Adipocyte (in vitro differentiated cells): ENCODE results near the gene TBC1D2B.

Experiments used
- DNase-seq: peaks from one replicate; pipeline ENCODE4 v3.0.0-alpha.2; 2015; ENCODE audit warnings: low read depth
- H3K27me3 ChIP-seq: replicated peaks from 2 replicates; pipeline ENCODE4 v1.7.0; 2013; ENCODE audit warnings: mild to moderate bottlenecking, low read length, moderate library complexity; ENCODE audit not compliant: control insufficient read depth, insufficient read depth
- H3K36me3 ChIP-seq: 2 replicates; pipeline ENCODE4 v1.7.0; 2013; ENCODE audit warnings: low read length, mild to moderate bottlenecking, moderate library complexity; ENCODE audit not compliant: control insufficient read depth, insufficient read depth, severe bottlenecking
- H3K4me1 ChIP-seq: 2 replicates; pipeline ENCODE4 v1.7.0; 2013; ENCODE audit warnings: mild to moderate bottlenecking, low read length, moderate library complexity; ENCODE audit not compliant: control insufficient read depth, insufficient read depth
- H3K4me3 ChIP-seq: 2 replicates; pipeline ENCODE4 v1.7.0; 2013; ENCODE audit warnings: mild to moderate bottlenecking, low read length, moderate library complexity
- H3K9ac ChIP-seq: 2 replicates; pipeline ENCODE4 v1.7.0; 2013; ENCODE audit warnings: mild to moderate bottlenecking, low read length, moderate library complexity
- H3K9me3 ChIP-seq: 2 replicates; pipeline ENCODE4 v1.7.0; 2013; ENCODE audit warnings: mild to moderate bottlenecking, low read length, moderate library complexity; ENCODE audit not compliant: control insufficient read depth

Gene TBC1D2B

GRCh38 chr15:78105476-78106241 lies 28.1 kb upstream of the TBC1D2B start:
- Histone ChIP-seq H3K36me3 (no peaks in the 10 kb centered on the region), H3K9ac (no peak overlapping the region), H3K4me1 (no peaks in the 10 kb centered on the region), H3K4me3 (no peak overlapping the region), H3K27me3 (peaks cover 32% of the 10 kb centered on the region), H3K9me3 (no peaks in the 10 kb centered on the region)
- DNase-seq: no peak

- Histone ChIP-seq H3K36me3 (no peaks in the 10 kb centered on the region), H3K4me1 (no peaks in the 10 kb centered on the region), H3K9me3 (no peaks in the 10 kb centered on the region), H3K27me3 (peaks cover 26% of the 10 kb centered on the region), H3K9ac (no peak overlapping the region), H3K4me3 (no peak overlapping the region)
- DNase-seq: no peak
Measured at GRCh38 chr15:78104566-78105475, 27.3 kb upstream of the TBC1D2B start.

- Histone ChIP-seq H3K27me3 (peaks cover 22% of the 10 kb centered on the region), H3K4me3 (no peak overlapping the region), H3K9ac (no peak overlapping the region), H3K36me3 (no peaks in the 10 kb centered on the region), H3K9me3 (no peaks in the 10 kb centered on the region), H3K4me1 (no peaks in the 10 kb centered on the region)
- DNase-seq: no peak
Measured at GRCh38 chr15:78104119-78104479, 26.6 kb upstream of the TBC1D2B start.

GRCh38 chr15:78103406-78104118 lies 26.1 kb upstream of the TBC1D2B start:
- Histone ChIP-seq H3K9ac (no peak overlapping the region), H3K9me3 (no peaks in the 10 kb centered on the region), H3K27me3 (peaks cover 21% of the 10 kb centered on the region), H3K4me3 (no peak overlapping the region), H3K36me3 (no peaks in the 10 kb centered on the region), H3K4me1 (no peaks in the 10 kb centered on the region)
- DNase-seq: no peak

- peaks cover 21% of the 10 kb centered on the region for H3K27me3 ChIP-seq
- no peaks in the 10 kb centered on the region for H3K36me3 ChIP-seq
- no peak for DNase-seq
- H3K9me3 ChIP-seq: no peaks in the 10 kb centered on the region
- no peak overlapping the region for H3K9ac ChIP-seq
- no peaks in the 10 kb centered on the region for H3K4me1 ChIP-seq
- no peak overlapping the region for H3K4me3 ChIP-seq
Measured at GRCh38 chr15:78102741-78103140, 25.2 kb upstream of the TBC1D2B start.

GRCh38 chr15:78102211-78102610 lies 24.7 kb upstream of the TBC1D2B start:
- peaks cover 21% of the 10 kb centered on the region for H3K27me3 ChIP-seq
- H3K4me1 ChIP-seq: no peaks in the 10 kb centered on the region

GRCh38 chr15:78101423-78102105 lies 24.1 kb upstream of the TBC1D2B start:
- Histone ChIP-seq H3K36me3 (no peaks in the 10 kb centered on the region), H3K9me3 (no peaks in the 10 kb centered on the region), H3K4me1 (no peaks in the 10 kb centered on the region), H3K27me3 (peaks cover 21% of the 10 kb centered on the region), H3K9ac (no peak overlapping the region), H3K4me3 (no peak overlapping the region)
- DNase-seq: no peak

More at GRCh38 chr15:78102211-78102610, 24.7 kb upstream of the TBC1D2B start:
- Histone ChIP-seq H3K4me3 (no peak overlapping the region), H3K9ac (no peak overlapping the region), H3K36me3 (no peaks in the 10 kb centered on the region), H3K9me3 (no peaks in the 10 kb centered on the region)
- no peak for DNase-seq

GRCh38 chr15:78100886-78101285 lies 23.4 kb upstream of the TBC1D2B start:
- H3K36me3 ChIP-seq: no peaks in the 10 kb centered on the region

GRCh38 chr15:78098131-78098755 lies 20.7 kb upstream of the TBC1D2B start:
- Histone ChIP-seq H3K4me3 (no peak overlapping the region), H3K27me3 (peaks cover 16% of the 10 kb centered on the region), H3K9ac (no peak overlapping the region), H3K9me3 (no peaks in the 10 kb centered on the region), H3K36me3 (no peaks in the 10 kb centered on the region), H3K4me1 (peaks cover 5% of the 10 kb centered on the region)
- DNase-seq: no peak

More at GRCh38 chr15:78100886-78101285, 23.4 kb upstream of the TBC1D2B start:
- no peak for DNase-seq
- Histone ChIP-seq H3K9ac (no peak overlapping the region), H3K27me3 (peaks cover 21% of the 10 kb centered on the region), H3K4me3 (no peak overlapping the region), H3K4me1 (no peaks in the 10 kb centered on the region), H3K9me3 (no peaks in the 10 kb centered on the region)

- no peaks in the 10 kb centered on the region for H3K9me3 ChIP-seq
- no peaks in the 10 kb centered on the region for H3K36me3 ChIP-seq
- DNase-seq: no peak
- H3K9ac ChIP-seq: no peak overlapping the region
- peaks cover 13% of the 10 kb centered on the region for H3K27me3 ChIP-seq
- no peak overlapping the region for H3K4me3 ChIP-seq
- H3K4me1 ChIP-seq: peaks cover 9% of the 10 kb centered on the region
Measured at GRCh38 chr15:78097667-78098066, 20.2 kb upstream of the TBC1D2B start.
